GM19239 (cell line): ENCODE results near the gene BEND6.

Source experiments
- DNase-seq: peaks from one replicate; pipeline ENCODE4 v3.0.0; 2011; ENCODE audit warnings: low spot score; ENCODE audit not compliant: insufficient read length
- FAIRE-seq: peaks from 2 replicates; lab custom pipeline; 2011; peaks lifted over from hg19 to GRCh38; lab: Jason Lieb, UNC

BEND6 gene

GRCh38 chr6:57072108-57072507 lies 117.2 kb downstream of the BEND6 start:
- FAIRE-seq = no peak

GRCh38 chr6:57074383-57074782 lies 119.5 kb downstream of the BEND6 start:
- DNase-seq (no peak), FAIRE-seq (no peak)

More at GRCh38 chr6:57072108-57072507, 117.2 kb downstream of the BEND6 start:
- no peak for DNase-seq

GRCh38 chr6:57075092-57075491 lies 120.2 kb downstream of the BEND6 start:
- DNase-seq (no peak), FAIRE-seq (no peak)
